COLO829 (cell line): ENCODE results near the gene CUL1.
A peak's percentile ranks its signal among the peaks of the same experiment; 100 is the strongest.
"Not testable (repeated sequence)": the region's sequence is repeated elsewhere in the genome, so short reads cannot be mapped to it uniquely, and the experiment has no call there.

Experiments used
- DNase-seq: peaks from one replicate; pipeline ENCODE4 v3.0.0; 2012; ENCODE audit warnings: low spot score

CUL1 gene

DNA sequence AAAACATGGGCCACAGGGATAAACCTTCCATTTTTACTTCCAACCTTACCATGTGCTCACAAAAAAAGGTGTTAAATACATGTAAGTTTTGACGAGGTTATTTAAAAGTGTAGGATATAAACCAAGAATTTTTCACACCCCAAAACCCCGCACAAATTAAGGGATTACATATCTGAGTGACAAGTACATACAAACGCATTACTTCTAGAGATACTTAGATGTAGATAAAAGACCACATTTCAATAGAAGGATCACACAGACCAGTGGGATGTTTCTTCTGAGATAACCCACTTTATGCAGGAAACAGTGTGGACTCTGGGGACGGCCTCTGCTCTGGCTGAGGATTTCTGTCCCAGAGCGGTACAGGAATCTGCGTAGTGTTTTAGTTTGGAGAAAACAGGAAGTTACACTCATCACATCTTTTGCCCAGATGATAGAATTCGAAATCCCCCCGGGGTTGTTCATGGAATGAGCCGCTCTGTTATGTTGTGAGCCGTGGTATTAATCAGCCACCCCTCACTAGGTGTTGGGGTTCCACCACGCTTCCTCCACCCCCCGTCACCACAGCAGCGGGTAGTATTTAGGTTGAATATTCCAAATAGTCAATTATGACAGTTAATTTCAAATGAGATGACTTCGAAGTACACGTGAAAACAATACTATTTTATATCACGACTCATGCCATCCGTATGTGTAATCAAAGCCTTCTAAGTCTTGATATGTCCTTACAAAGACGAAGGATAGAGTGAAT lies 1.3 kb upstream of the CUL1 start:
- no peak for DNase-seq

DNA sequence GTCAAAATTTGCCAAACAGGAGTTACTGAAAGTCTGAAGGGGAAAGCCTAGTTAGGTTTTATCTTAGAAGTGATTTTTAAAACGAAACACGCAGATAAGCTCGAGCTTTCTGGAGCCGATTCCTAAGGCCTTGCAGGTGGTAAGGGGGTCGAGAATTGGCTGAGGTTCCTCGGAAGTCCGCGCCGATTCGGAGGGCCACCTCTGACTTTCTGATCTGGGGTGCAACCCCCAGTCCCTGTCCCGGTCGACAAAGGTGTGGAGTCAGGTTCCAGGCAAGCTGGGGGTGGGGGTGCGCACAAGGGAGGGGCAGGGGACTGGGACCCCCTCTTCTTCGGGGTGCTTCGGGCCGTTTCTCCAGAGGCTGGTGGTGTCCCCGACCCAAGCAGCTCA lies 701 bp upstream of the CUL1 start:
- DNase-seq, result no peak

DNA sequence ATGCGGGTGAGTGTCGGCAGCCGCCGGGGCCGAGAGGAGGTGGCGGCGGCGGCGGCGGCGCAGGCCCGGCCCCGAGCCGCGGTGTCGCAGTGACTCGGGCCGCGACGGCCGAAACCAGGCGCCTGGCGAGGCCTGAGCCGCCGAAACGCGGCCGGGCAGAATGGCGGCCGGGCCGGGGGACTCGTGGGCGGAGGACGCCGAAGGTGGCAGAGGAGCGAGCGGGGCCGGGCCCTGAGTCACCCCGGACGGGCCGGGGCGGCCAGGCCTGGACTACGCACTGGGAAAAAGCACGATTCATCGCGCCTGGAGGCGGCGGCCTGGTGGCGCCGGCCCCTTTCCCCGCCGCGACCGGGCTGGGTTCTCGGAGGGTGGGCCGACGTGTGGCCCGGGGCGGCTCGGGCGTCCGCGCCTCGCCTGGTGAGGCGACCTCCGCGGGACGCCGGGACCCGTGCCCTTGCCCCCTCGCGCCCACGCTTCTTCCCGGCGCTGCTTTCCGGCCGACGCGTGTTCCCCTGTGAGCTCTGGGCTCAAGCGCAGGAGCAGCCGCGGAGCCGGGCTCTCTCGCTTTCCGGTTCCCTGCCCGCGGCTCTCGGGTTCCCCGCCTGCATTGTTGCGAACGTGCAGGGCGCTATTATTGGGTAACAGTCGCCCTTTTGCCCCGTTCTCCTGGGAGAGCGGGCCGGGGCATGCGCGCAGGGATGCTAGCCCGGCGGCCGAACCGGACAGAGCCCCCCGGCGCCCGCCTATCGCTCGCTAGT lies 500 bp downstream of the CUL1 start:
- no peak for DNase-seq

DNA sequence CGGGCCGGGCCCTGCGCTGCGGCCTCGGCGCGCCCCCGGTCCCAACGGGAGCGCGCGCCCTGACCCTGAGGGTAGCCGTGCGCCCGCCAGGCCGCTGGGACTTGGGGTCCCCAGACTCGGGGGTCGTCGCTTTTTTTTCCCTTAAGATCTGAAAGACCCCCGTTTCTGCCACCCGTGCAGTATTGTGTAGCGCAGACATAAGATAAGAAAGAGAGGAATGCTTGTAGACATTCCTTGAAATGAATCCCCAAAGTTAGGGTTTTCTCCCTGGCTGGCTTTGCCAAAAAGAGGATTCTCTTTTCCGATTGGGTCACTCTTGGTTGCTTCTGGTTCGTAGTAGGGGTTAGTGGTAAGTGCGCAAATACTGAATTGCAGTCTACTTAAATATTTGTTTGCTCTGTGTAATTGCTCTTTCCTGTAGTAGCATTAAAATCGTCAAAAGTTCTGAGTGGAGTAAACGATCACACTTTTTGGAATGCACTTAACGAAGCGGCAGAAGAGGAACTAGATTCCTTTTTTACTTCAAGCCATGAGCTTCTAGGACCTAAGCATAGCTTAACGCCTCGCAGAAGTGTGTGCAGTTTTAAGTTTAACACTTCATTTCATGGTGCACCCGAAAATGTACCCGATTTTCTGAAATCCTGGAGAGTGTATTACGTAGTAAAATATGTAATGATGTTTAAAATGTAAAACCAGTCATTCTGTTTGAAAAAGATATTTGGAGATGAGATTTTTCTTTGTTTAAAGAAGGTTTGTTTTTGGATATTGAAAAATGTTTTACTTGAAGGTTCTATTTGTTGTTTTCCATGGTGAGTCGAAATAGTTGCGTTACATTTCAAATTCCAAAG lies 1.3 kb downstream of the CUL1 start:
- DNase-seq, result no peak

DNA sequence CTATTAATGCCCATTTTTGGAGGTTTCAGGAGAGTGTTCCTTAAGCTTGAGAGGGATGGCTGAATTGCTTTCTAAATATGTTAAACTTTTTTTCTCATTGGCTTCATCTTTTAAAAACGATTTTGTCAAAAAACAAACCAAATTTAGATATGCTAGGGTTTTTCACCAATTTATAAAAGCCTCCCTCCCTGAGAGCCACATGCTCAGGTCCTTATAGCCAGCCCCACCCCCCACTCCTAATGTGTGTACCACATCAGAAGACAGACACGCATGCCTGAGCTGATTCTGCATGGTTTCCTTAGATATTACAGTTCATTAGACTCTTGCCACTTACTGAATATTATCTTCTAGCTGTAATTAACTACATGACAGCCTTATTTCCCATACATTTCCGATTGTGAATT lies 2.0 kb downstream of the CUL1 start:
- no peak for DNase-seq

DNA sequence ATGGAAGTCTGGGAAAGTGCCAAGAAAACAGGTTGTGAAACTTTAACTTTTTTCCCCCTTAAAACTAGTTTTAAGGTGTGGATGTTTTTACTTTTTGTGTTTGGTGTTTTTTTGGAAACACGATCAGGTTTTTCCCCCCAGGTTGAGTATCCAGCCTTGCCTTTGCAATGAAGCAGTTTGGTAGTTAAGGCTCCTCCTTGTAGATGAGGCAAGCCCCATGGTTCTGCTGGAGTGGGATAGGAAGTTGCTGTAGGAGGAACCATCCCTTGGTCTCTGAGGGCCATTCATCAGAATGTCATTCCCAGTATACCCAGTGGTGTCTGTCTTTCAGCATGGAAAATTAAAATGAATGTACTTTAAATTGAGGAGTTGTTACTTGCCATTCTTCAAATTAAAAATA lies 2.7 kb downstream of the CUL1 start:
- DNase-seq, result no peak

DNA sequence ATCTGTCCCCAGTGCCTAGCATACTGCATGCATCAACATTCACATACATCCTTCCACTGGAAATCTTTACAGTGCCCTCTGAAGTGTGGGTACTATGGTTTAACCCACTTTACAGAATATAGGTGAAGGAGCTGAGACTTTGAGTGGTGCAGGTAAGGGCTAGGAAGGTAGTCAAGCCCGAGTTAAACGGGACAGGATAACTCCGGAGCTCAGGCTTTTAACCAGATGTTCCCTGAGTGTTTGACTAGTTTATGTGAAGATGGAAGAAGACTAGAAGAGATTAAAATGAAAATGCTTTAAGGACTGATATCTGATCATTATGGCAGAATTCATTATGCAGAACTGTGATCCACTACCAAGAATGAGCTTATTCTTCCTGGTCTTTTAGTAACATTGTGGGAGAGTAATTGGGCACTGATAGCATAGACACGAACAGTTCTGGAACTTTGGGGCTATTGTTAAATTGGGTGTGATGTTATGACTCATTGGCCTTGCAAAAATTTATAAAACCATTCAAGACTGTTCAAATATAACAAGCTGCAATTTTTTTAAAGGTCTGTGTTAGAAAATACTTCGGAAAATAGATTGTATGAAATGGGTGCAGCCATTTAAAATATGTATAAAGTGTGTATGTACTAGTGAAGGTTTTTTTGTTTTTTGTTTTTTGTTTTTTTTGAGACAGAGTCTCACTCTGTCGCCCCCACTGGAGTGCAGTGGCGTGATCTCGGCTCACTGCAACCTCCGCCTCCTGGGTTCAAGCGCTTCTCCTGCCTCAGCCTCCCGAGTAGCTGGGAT lies 4.4 kb downstream of the CUL1 start:
- peak; percentile 78 for DNase-seq

DNA sequence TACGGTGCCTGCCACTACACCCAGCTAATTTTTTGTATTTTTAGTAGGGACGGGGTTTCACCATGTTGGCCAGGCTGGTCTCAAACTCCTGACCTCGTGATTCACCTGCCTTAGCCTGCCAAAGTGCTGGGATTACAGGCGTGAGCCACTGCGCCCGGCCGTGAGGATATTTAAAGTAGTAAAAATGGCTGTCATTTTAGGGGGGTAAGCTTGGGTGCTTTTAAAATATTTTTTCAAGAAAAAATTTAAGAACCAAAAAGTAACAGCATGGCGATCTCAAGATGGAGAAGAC lies 4.9 kb downstream of the CUL1 start:
- DNase-seq, result not testable (repeated sequence)

DNA sequence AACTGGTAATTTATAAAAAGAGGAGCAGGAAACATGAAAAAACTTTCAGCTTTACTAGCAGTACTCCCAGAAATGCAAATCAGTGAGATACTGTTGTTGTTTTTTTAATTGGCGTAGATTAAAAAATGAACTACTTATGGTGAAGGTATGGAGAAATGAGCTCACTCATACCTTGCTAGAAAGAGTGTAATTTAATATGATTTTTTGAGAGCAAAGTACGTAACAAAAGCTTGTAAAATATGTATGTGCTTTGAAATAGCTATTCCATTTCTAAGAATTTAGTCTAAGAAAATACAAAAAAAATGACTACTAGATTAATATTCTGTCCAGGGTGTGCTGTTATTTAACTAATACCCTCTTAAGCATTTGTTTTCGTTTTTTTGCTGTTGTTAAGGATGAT lies 5.5 kb downstream of the CUL1 start:
- DNase-seq, result no peak

DNA sequence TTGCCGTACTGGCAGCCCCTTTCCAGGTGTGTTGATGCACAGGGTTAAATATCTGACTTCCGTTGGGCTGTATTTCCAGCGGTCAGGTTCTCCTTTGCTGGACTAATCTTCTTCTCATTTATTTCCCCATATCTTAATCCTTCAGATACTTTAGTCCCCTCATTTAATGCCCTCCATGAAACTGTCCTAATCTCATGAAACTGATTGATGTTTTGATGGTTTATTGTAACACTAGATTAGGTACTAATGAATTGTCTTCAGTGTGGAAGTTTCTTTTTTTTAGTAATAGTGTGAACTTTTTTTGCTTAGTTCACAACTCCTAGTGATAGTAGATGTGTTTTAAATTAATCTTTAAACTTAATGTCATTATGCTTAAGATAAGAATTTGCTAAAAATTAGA lies 6.3 kb downstream of the CUL1 start:
- no peak for DNase-seq

DNA sequence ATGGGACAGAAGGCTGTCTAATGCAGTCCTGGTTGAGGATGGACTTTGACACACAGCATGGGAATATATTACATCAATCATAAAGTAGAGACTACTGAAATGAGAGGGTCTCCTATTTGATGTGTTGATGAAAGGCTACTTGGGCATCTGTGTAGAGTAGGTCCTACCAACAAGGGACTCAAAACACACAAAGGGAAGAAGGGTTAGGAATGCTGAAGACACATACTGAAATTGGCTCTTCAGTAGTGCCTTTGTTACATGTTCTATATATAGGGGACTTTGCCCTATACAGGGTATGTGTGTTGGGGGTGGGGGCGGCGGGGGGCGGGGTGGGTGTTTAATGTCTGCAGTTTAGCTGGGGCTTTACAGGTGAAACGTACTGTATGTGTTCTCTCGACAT lies 7.7 kb downstream of the CUL1 start:
- DNase-seq, result no peak

DNA sequence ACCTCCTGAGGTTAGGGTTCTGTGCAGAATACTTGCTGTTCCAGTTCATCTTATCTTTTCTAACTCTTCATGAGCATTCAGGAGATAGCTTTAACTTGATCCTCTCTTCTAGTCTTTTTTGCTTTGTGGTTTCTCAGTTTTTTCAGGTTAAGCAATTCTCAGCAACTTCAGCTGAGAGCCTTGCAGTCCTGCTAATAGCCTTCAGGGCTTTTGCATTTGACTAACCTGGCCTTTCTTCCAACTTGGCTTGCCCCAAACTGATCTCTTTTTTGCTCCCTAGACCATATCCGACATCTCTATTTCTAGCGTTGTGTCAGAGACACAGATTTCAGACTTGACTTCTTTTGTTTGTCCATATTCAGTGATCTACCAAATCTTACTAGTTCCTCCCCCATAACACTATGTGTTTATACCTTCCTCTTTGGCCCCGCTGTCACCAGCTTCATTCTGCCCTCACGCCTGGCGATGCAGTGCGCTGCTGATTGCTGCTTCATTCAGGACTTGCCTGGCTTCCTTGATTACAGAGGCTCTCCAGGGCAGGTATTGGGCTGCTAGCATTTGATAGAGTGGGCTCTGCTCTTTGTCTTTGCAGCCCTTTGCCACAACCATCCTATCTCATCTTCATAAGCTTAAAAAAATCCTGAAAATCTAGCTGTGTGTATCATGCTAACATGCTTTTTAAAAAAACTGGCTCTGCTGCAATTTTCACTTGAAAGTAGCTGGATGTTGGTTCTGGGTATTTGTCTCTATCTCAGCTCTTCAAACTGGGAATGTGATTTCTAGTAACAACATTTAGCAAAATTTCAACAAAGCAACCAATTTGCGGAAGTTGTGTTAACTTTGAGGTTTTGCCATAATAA lies 9.6 kb downstream of the CUL1 start:
- no peak for DNase-seq

DNA sequence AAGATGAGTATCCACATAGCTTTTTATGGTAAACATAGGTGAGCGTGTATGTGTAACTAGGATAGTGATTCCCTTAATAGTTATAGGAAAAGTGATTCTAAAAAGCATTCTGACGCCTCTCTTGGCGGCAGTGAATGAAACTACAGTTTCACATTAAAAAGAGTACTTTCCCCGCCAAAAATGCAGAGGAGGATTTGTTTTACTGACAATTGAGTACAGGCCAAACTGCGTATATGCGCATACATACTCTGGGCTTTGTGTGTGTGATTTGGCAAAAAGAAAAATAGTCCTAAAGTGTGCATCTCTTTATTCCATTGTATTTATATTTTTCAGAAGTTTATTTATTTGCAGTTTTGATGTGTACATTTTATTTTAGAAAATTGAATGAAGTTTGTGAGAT lies 10.3 kb downstream of the CUL1 start:
- DNase-seq, result no peak

DNA sequence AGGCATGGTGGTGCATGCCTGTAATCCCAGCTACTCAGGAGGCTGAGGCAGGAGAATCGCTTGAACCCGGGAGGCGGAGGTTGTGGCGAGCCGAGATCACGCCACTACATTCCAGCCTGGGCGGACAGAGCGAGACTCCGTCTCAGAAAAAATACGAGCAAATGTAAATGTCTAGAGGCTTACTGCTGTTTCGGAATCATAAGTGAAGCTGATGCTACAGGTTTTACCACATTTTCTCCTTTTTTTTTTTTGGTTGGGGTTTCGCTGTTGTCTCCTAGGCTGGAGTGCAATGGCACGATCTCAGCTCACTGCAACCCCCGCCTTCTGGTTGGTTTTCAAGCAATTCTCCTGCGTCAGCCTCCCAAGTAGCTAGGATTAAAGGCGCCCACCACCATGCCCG lies 11.7 kb downstream of the CUL1 start:
- not testable (repeated sequence) for DNase-seq

DNA sequence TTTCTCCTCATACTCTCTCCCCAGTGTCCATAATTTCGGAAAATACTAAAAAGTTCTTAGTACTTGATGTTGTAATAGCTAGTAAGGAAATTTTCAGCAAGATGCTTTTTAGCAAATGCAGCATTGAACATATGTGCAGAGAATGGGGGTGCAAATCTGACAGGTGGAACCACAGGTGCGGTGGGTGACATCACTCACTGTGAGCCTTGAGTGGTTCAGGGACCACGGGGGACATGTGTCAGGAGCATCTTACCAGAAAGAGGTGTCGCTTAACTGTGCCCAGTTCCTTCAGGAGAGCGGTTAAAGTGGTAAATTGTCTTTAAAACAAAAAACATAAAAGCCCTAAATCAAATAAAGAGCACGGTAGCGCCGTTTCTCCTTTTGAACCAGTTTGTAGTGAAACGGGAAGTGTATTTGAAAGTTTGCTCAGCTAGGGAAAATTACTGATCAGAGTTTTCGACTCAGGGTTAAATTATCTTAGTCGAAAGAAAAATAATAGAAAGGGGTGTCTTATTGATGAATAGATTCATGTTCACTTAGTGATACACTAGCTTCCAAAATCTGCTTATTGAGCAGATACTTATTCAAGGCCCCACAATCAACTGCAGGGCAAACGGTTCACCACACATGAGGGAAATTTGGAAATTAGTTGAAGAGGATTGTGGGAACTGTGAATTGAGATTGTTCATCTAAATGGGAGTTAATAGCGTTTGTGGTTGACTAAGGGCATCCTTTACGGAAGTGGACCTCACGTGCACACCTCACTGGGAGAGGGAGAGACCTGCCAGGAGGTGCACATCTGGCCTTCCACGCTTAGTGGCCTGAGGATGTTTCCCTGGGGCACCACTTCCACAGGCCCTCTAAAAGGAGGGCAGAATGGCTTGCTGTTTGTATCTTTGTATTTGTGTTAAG lies 12.7 kb downstream of the CUL1 start:
- DNase-seq, result no peak

DNA sequence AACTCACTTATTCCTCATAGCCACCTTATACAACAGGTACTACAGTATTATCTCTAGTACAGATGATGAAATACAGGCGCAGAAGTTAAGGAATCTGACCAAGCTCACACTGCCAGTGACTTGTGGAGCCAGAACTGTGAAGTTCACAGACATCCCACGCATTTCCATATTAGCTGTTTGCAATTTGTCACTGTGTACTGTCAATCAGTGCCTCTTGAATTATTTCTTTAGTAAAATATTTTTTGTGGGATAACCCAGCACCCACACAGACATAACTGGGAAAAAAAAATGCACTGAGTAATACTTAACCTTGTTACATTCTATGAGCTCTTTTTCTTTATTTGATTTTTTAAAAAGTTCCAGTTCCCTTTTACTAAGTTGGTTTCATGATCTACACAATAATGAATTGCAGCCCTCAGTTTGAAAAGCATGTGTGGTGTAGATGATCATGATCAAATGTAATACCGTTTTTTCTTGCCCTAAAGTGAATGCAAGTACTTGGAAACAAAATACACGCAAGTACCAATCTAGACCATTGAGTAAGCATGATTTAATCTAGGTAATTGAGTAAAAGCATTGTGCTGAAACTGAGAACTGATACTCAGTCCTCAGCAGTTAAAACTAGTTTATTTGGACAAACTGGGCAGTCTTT lies 14.1 kb downstream of the CUL1 start:
- no peak for DNase-seq

DNA sequence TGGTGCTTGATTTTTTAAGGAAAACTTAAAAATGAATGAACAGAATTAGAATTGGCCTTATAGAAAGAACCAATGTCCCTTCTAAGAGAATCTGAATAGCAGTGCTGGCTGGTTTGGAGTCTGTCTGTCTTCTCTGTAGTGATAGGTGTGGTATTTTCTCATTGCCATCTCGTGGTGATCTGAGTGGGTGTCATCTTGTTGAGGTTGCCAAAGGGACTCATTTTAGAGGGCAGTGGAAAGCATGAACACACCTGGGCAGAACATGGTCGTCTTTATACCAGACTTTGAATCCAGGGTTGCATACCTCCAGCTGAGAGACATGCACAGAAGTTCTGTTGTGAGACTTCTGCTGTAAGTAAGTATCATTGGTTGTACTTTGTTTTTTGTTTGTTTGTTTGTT lies 15.8 kb downstream of the CUL1 start:
- no peak for DNase-seq

DNA sequence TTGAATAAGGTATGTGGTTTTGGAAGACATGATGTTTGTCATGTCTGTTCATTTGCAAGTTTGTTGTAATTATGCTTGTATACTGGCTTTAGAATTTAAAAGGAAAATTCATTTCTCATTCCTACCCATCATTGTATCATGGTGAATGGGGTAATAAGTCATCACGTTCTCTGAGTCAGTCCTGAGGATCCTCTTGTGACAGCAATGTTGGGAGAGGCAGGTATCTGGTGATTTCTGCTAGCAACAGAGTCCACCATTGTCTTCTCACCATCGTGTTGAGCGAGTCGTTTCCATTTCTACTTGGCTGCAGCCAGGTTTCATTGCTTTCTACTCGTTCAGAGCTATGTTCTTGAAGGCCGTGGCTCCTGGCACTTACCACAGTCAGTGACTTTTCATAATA lies 16.3 kb downstream of the CUL1 start:
- DNase-seq, result no peak

DNA sequence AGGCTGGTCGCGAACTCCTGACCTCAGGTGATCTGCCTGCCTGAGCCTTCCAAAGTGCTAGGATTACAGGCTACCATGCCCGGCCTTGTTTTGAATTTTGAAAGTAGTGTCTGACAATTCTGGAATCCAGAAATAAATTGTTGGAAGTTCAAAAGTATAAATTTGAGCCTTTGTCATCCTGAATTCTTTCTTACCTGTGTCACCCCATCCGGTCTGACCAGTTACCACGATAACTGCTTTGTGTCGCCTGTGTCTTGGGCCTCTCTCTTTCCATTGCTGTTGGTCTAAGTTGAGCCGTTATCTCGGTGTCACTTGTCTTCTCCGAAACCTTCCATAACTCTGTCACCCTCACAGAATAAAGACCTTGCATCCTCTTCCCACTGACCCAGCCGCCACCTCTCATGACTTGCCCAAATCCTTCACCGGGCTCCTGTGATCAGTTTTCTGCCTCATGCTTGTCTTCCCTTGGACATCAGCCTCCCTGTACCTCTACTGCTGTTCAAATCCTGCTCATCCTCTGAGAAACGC lies 18.6 kb downstream of the CUL1 start:
- DNase-seq, result no peak
